ENCODE results near the gene SCUBE1.

The SCUBE1 gene

GRCh38 chr22:43213962-43214361 is 129.2 kb downstream of the SCUBE1 start:
- no peak for DNase-seq (ENCODE audit: low spot score)

GRCh38 chr22:43213051-43213450 is 130.1 kb downstream of the SCUBE1 start:
- DNase-seq (ENCODE audit: low spot score) = no peak

GRCh38 chr22:43212434-43212952 is 130.7 kb downstream of the SCUBE1 start:
- no peak for DNase-seq (ENCODE audit: low spot score)

- DNase-seq (ENCODE audit: low spot score) = no peak
These were observed 131.2 kb downstream of the SCUBE1 start for GRCh38 chr22:43211941-43212433.

- DNase-seq (ENCODE audit: low spot score) = no peak
These were observed 132.3 kb downstream of the SCUBE1 start for GRCh38 chr22:43210631-43211515.

GRCh38 chr22:43209971-43210370 is 133.2 kb downstream of the SCUBE1 start:
- DNase-seq (ENCODE audit: low spot score) = no peak

- DNase-seq (ENCODE audit: low spot score) = no peak
These were observed 133.7 kb downstream of the SCUBE1 start for GRCh38 chr22:43209523-43209890.

GRCh38 chr22:43208703-43209522 is 134.3 kb downstream of the SCUBE1 start:
- DNase-seq (ENCODE audit: low spot score) = no peak

- peak; percentile 14 for DNase-seq (ENCODE audit: low spot score)
These were observed 135.1 kb downstream of the SCUBE1 start for GRCh38 chr22:43207849-43208702.

GRCh38 chr22:43207386-43207785 is 135.8 kb downstream of the SCUBE1 start:
- DNase-seq (ENCODE audit: low spot score) = no peak

- DNase-seq (ENCODE audit: low spot score) = no peak
These were observed 136.5 kb downstream of the SCUBE1 start for GRCh38 chr22:43206509-43207161.

GRCh38 chr22:43205748-43206508 is 137.2 kb downstream of the SCUBE1 start:
- DNase-seq (ENCODE audit: low spot score) = no peak

- no peak for DNase-seq (ENCODE audit: low spot score)
These were observed 137.9 kb downstream of the SCUBE1 start for GRCh38 chr22:43205261-43205691.

GRCh38 chr22:43203471-43203981 is 139.6 kb downstream of the SCUBE1 start:
- DNase-seq (ENCODE audit: low spot score) = no peak

GRCh38 chr22:43202756-43203410 is 140.3 kb downstream of the SCUBE1 start:
- DNase-seq (ENCODE audit: low spot score) = no peak

- DNase-seq (ENCODE audit: low spot score) = no peak
These were observed 140.8 kb downstream of the SCUBE1 start for GRCh38 chr22:43202326-43202725.

GRCh38 chr22:43201486-43202219 is 141.5 kb downstream of the SCUBE1 start:
- DNase-seq (ENCODE audit: low spot score) = no peak

- DNase-seq (ENCODE audit: low spot score) = no peak
These were observed 142.6 kb downstream of the SCUBE1 start for GRCh38 chr22:43200555-43200954.

GRCh38 chr22:43200031-43200430 is 143.1 kb downstream of the SCUBE1 start:
- no peak for DNase-seq (ENCODE audit: low spot score)
